ENCODE data around the gene SLC52A1. TPM values are rescaled to one million over a fixed set of nuclear protein-coding genes. Genes with fewer than 3 reads are reported as not detected.
A peak's percentile ranks its signal among the peaks of the same experiment; 100 is the strongest.

The SLC52A1 gene
- total RNA-seq, 1 experiment from 2014 or later: not detected

GRCh38 chr17:4987767-4988567 lies 47.3 kb downstream of the SLC52A1 start:
- no peak for DNase-seq (ENCODE audit: low read depth)

GRCh38 chr17:4986951-4987766 lies 48.1 kb downstream of the SLC52A1 start, which contains the start of gene CAMTA2:
TSS of gene CAMTA2 (minus strand) at chr17:4987675. CDS start at chr17:4986222, 1,453 bp downstream.
- peak; percentile 88 for DNase-seq (ENCODE audit: low read depth)

- DNase-seq (ENCODE audit: low read depth): no peak
Observed at GRCh38 chr17:4986403-4986802, 48.8 kb downstream of the SLC52A1 start.

Other genes starting within 250 kb of the SLC52A1 start
- gene VMO1, start 249.1 kb downstream of the SLC52A1 start, total RNA-seq (2014; rRNA removed; shearing (Covaris generic)): not detected in 2 replicates
- not detected in 2 replicates for gene GLTPD2, start 246.5 kb downstream of the SLC52A1 start, total RNA-seq (2014; rRNA removed; shearing (Covaris generic))
- gene PSMB6, start 239.3 kb downstream of the SLC52A1 start, total RNA-seq (2014; rRNA removed; shearing (Covaris generic)): 361 and 379 TPM in 2 replicates
- gene PLD2, start 228.3 kb downstream of the SLC52A1 start, total RNA-seq (2014; rRNA removed; shearing (Covaris generic)): 3.7 and 9.2 TPM in 2 replicates
- gene MINK1, start 202.1 kb downstream of the SLC52A1 start, total RNA-seq (2014; rRNA removed; shearing (Covaris generic)): 10.8 and 13.8 TPM in 2 replicates
- 0.17 TPM in 1 of 2 replicates, not detected in the other for gene C17orf107, start 135.9 kb downstream of the SLC52A1 start, total RNA-seq (2014; rRNA removed; shearing (Covaris generic))
- gene CHRNE, start 132.3 kb downstream of the SLC52A1 start, total RNA-seq (2014; rRNA removed; shearing (Covaris generic)): 1.1 TPM in 1 of 2 replicates, not detected in the other
- 0.23 TPM in 1 of 2 replicates, not detected in the other for gene GP1BA, start 103.1 kb downstream of the SLC52A1 start, total RNA-seq (2014; rRNA removed; shearing (Covaris generic))
- gene SLC25A11, start 95.4 kb downstream of the SLC52A1 start, total RNA-seq (2014; rRNA removed; shearing (Covaris generic)): 82.4 and 112 TPM in 2 replicates
- gene RNF167, start 95.2 kb downstream of the SLC52A1 start, total RNA-seq (2014; rRNA removed; shearing (Covaris generic)): 31.8 and 39.1 TPM in 2 replicates
- gene PFN1, start 86.9 kb downstream of the SLC52A1 start, total RNA-seq (2014; rRNA removed; shearing (Covaris generic)): 1,218 and 1,358 TPM in 2 replicates
- gene ENO3, start 84.3 kb downstream of the SLC52A1 start, total RNA-seq (2014; rRNA removed; shearing (Covaris generic)): 1.8 and 5.2 TPM in 2 replicates
- 56.3 and 93.3 TPM in 2 replicates for gene SPAG7, start 67.6 kb downstream of the SLC52A1 start, total RNA-seq (2014; rRNA removed; shearing (Covaris generic))
- 4.3 and 8.5 TPM in 2 replicates for gene CAMTA2, start 47.8 kb downstream of the SLC52A1 start, total RNA-seq (2014; rRNA removed; shearing (Covaris generic))
- gene INCA1, start 37.9 kb downstream of the SLC52A1 start, total RNA-seq (2014; rRNA removed; shearing (Covaris generic)): 0.23 TPM in 1 of 2 replicates, not detected in the other
- gene KIF1C, start 37.5 kb downstream of the SLC52A1 start, total RNA-seq (2014; rRNA removed; shearing (Covaris generic)): 32.3 and 46.6 TPM in 2 replicates
- gene ZFP3, start 43.0 kb upstream of the SLC52A1 start, total RNA-seq (2014; rRNA removed; shearing (Covaris generic)): not detected in 2 replicates
- 17.7 and 20.4 TPM in 2 replicates for gene ZNF232, start 76.5 kb upstream of the SLC52A1 start, total RNA-seq (2014; rRNA removed; shearing (Covaris generic))
- gene USP6, start 80.6 kb upstream of the SLC52A1 start, total RNA-seq (2014; rRNA removed; shearing (Covaris generic)): not detected in 2 replicates
- gene ZNF594, start 156.4 kb upstream of the SLC52A1 start, total RNA-seq (2014; rRNA removed; shearing (Covaris generic)): 4.5 and 6.5 TPM in 2 replicates
- not detected in 2 replicates for gene SCIMP, start 199.4 kb upstream of the SLC52A1 start, total RNA-seq (2014; rRNA removed; shearing (Covaris generic))
- 36.9 and 45.7 TPM in 2 replicates for gene RABEP1, start 246.9 kb upstream of the SLC52A1 start, total RNA-seq (2014; rRNA removed; shearing (Covaris generic))